Activated T-helper 2 cell treated with anti-CD3 and anti-CD28 coated beads, Interferon-gamma antibody, Interleukin-2, Interleukin-4, amounts not matched to agents 10 μg/mL and 5 μg/mL and 100 μg/mL, durations not matched to agents 14 hours and 24 hours and 36 hours (primary cell): ENCODE data around the gene FAM83F. TPM values are rescaled to one million over a fixed set of nuclear protein-coding genes. Genes with fewer than 3 reads are reported as not detected.
"Not testable (repeated sequence)": the region's sequence is repeated elsewhere in the genome, so short reads cannot be mapped to it uniquely, and the experiment has no call there.

Experiments
- DNase-seq: peaks from one replicate; pipeline ENCODE4 v3.0.0; 2021; ENCODE audit warnings: low spot score
- H3K27ac Mint-ChIP-seq: one replicate; pipeline ENCODE4 v1.8.0; 2021; ENCODE audit warnings: mixed read lengths
- H3K27me3 Mint-ChIP-seq: one replicate; pipeline ENCODE4 v1.8.0; 2021; ENCODE audit warnings: low read depth, mixed read lengths
- H3K36me3 Mint-ChIP-seq: one replicate; pipeline ENCODE4 v1.8.0; 2021; ENCODE audit warnings: low read depth, mixed read lengths
- H3K4me1 Mint-ChIP-seq: one replicate; pipeline ENCODE4 v1.8.0; 2021; ENCODE audit warnings: low read depth, mixed read lengths
- H3K4me3 Mint-ChIP-seq: one replicate; pipeline ENCODE4 v1.8.0; 2021; ENCODE audit warnings: low read depth, mild to moderate bottlenecking, moderate library complexity, mixed read lengths
- H3K9me3 Mint-ChIP-seq: one replicate; pipeline ENCODE4 v1.8.0; 2021; ENCODE audit warnings: mixed read lengths
- intact Hi-C: fragments of 100-400 bp; cut with micrococcal nuclease; formaldehyde crosslinking; loops from one replicate; pipeline ENCODE4 v1.15.1; 2023
- total RNA-seq: library from RNA; stranded (reverse); gene quantifications from 2 replicates; pipeline ENCODE4 v1.2.3, GENCODE V29; 2022

Gene FAM83F
- 0.07 and 0.11 TPM in 2 replicates for total RNA-seq

DNA sequence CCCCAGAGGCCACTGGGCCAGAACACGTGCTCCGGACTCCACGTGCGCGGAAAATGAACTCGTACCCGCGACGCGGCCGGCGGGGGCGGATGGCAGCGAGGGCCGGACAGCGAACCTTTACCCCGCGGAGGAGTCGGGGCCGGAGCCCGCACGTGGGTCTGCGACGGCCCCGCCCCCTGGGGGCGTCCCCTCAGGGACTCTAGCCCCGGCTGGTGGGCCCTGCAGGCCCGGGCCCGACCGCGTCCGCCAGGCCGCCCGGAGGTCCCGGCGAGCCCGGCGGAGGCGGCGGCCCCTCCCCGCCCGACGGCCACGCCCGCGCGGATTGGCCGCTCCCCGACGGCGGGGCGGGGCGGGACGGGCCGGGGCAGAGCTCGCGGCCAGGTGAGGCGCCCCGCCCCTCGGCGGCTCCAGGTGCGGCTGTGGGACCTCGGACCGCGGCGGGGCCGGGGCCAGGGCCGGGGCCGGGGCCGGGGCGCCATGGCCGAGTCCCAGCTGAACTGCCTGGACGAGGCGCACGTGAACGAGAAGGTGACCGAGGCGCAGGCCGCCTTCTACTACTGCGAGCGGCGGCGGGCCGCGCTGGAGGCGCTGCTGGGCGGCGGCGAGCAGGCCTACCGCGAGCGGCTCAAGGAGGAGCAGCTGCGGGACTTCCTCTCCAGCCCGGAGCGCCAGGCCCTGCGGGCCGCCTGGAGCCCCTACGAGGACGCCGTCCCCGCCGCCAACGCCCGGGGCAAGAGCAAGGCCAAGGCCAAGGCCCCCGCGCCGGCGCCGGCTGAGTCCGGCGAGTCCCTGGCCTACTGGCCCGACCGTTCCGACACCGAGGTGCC, at the start of gene FAM83F:
Gene FAM83F (plus strand): TSS at position 389 of the 827 bp plus-strand sequence. CDS start 89 bp downstream, at position 478.
- no peak for DNase-seq
- Mint-ChIP-seq H3K36me3 (no peaks in the 10 kb centered on the region), H3K27me3 (peaks cover 51% of the 10 kb centered on the region), H3K4me1 (peaks cover 7% of the 10 kb centered on the region), H3K4me3 (peak within 1 kb of the TSS; percentile 60), H3K27ac (peak within 1 kb of the TSS; percentile 39), H3K9me3 (no peaks in the 10 kb centered on the region)
- intact Hi-C loops: no loop called here

DNA sequence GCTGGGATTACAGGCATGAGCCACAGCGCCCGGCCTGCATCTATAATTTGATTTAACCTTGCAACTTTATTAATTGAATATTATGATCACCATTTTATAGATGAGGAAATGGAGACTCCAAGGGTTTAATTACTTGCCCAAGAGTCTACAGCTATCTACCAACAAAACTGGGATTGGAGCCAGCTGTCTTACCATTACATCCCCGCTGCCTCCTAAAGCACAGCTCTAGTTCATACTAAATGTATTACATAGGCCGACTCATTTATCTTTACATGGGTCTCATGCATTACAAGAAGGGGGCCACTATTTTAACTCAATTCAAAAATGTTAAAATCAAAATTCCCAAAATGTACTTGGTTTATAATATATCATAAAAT, 48.6 kb upstream of the FAM83F start:
- H3K27ac Mint-ChIP-seq: no peak overlapping the region
- peaks cover 66% of the 10 kb centered on the region for H3K36me3 Mint-ChIP-seq
- no peaks in the 10 kb centered on the region for H3K9me3 Mint-ChIP-seq
- H3K4me3 Mint-ChIP-seq: no peak overlapping the region
- intact Hi-C loops: no loop called here
- peaks cover 84% of the 10 kb centered on the region for H3K4me1 Mint-ChIP-seq
- no peak for DNase-seq
- H3K27me3 Mint-ChIP-seq: no peaks in the 10 kb centered on the region

DNA sequence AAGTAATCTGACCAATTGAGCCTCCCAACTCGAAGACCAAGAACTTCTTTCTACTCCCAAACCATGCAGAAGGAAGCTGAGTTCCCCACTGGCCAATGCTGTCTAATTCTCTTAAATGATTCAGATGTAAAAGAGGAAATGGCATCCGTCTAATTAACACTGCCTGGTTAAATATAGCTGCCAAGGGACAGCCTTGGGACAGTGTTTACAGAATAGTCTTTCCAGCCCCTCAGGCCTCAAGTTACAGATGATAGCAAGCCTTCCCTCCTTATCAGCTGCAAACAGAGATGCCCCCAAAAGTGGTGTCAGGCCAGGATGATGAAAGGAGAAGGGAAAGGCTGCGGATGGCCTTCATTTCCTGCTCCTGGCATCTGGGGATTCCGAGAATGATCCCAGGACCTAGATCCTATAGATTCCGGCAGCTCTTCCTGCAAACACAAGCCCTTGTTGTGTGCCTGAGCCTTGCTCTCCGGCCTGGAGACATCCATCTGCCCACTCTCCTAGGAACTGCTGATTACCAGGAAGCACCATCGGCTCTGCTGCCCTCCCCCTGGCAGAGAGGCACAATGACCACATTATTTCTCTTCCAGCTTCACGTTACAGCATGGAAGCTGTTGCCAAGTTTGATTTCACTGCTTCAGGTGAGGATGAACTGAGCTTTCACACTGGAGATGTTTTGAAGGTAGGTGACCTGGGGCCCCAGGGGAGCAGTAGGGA, 48.1 kb upstream of the FAM83F start:
- intact Hi-C loops: no loop called here
- no peak for DNase-seq
- H3K9me3 Mint-ChIP-seq: no peaks in the 10 kb centered on the region
- H3K4me1 Mint-ChIP-seq: peaks cover 84% of the 10 kb centered on the region
- peaks cover 69% of the 10 kb centered on the region for H3K36me3 Mint-ChIP-seq
- no peaks in the 10 kb centered on the region for H3K27me3 Mint-ChIP-seq
- no peak overlapping the region for H3K27ac Mint-ChIP-seq
- H3K4me3 Mint-ChIP-seq: no peak overlapping the region

DNA sequence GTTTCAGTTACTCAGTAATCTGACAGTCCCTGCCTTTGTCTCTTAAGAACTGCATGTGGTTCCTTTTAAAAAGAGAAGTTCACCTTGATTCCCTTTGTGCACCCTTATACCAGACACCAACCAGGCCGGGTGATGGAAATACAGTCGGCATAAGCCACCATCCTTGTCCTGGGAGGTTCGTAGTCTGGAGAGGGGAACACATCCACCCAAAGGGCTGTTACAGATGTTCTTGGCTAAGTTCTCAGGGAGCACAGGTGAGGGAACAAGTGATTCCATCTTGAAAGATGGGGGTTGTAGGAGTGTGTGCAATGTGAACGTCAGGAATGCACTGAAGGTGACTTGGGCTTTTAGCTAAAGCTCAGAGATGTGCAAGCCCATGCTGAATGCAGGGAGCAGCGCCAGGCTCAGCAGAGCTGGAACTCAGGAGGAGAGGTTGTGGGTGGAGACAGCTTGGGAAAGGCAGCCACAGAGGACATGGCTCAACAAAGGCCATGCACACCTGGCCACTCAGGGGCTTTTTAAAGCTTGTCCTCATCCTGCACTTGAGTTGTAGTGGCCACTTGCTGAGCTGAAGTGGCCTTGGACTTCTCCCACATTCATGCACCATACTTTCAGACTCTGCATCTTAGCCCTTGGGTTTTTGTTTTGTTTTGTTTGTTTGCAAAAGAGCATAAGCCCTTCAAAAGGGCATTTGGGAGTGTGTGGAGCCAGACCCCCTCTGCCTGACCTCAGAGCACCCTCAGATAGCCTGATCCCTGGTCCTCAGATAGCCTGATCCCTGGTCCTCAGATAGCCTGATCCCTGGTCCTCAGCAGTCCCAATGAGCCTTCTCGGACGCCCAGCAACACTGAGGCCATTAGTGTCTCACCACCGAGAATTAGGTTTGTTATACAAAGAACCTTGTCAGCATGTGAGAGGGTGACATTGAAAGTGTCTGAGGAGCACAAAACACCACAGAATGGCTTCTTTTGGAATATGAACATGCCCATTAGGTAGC, 47.2 kb upstream of the FAM83F start:
- H3K4me3 Mint-ChIP-seq: no peak overlapping the region
- DNase-seq: no peak
- H3K4me1 Mint-ChIP-seq: peaks cover 82% of the 10 kb centered on the region
- no peaks in the 10 kb centered on the region for H3K27me3 Mint-ChIP-seq
- peaks cover 73% of the 10 kb centered on the region for H3K36me3 Mint-ChIP-seq
- no peaks in the 10 kb centered on the region for H3K9me3 Mint-ChIP-seq
- no peak overlapping the region for H3K27ac Mint-ChIP-seq
- intact Hi-C loops: no loop called here

DNA sequence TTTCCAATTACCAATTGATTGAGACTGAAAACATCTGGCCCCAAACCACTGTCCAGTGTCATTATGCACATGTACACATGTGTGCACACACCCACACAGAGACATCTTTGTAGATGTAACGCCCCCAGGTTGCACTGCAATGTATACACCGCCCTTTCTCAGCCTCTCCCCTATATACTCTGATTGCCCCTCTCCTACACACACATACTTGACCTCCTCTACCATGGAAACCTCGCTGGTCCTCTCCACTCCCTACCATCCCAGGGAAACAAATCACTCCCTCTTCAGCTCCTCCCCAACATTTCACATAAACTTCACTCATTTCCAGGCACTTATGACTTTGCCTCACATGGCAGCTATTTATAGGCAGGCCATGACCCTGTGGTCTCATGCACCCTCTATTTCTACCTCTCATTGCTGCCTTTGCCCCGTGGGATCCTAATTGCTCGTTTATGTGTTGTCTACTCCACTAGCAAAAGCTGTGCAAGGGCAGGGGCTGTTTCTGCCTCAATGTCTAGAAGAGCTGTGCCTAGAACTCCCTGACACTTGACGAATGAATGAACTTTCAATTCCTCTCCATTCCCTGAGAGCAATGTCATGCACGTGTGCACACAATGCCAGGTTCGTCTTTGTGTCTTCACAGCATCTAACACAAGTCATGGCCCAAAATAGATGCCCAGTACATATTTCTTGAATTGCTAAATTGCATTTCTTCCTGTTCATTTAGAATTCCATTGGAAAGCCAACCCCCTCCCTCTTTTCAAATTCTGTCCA, 44.6 kb upstream of the FAM83F start:
- H3K36me3 Mint-ChIP-seq: peaks cover 74% of the 10 kb centered on the region
- H3K27ac Mint-ChIP-seq: peak overlapping the region; percentile 10
- H3K9me3 Mint-ChIP-seq: no peaks in the 10 kb centered on the region
- intact Hi-C loops: loop anchor here (2.0 to 5.0 kb wide), 2 partner anchors 13 to 203 kb away; no protein-coding TSS in a partner anchor
- H3K27me3 Mint-ChIP-seq: no peaks in the 10 kb centered on the region
- no peak overlapping the region for H3K4me3 Mint-ChIP-seq
- DNase-seq: no peak
- peaks cover 82% of the 10 kb centered on the region for H3K4me1 Mint-ChIP-seq

DNA sequence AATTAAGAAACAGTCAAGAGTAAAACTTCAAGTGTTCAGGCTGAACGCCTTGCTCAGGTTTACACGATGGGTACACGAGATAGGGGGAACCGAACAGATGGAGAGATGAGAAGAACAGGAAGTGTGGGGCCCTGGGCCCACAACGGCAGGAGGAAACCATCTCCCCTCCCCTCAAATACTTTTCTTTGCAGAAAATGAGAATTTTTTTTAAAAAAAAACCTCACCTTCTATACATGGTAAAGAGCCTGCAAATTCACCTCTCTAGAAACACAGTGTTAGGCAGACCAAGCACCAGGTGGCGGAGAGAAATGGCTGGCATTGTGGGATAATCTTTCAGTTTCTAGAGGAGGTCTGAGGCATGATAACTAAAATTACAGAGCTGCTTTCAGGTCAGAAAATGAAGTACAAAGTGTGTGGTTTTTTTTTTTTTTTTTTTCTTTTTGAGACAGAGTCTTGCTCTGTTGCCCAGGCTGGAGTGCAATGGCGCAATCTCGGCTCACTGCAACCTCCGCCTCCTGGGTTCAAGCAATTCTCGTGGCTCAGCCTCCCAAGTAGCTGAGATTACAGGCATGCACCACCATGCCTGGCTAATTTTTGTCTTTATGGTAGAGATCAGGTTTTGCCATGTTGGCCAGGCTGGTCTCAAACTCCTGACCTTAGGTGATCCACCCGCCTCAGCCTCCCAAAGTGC, 43.0 kb upstream of the FAM83F start:
- peaks cover 81% of the 10 kb centered on the region for H3K36me3 Mint-ChIP-seq
- peaks cover 78% of the 10 kb centered on the region for H3K4me1 Mint-ChIP-seq
- H3K27me3 Mint-ChIP-seq, H3K9me3 Mint-ChIP-seq: not testable (repeated sequence)
- DNase-seq: peak; percentile 34
- peak overlapping the region; percentile 58 for H3K4me3 Mint-ChIP-seq
- peak overlapping the region; percentile 81 for H3K27ac Mint-ChIP-seq
- intact Hi-C loops: loop anchor here (1.0 to 5.0 kb wide), 3 partner anchors 10 to 204 kb away; no protein-coding TSS in a partner anchor

DNA sequence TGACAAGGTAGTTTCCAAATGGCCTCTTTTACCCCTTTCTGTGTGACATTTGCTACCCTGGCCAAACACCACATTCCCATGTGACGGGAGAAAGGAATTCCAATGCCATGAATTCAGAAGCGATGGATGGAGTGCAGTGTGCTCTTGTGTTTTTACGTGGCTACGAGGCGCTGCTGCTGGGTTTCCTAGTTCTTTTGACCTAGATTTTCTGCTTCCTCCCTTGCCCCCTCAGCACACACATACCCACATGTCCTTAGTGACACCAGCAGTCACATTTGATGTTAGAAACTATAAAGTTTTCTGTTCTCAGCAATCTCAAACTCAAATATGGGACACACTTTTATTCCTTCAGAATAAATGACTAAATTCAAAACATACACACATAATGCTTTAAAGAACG, 42.4 kb upstream of the FAM83F start:
- no peak for DNase-seq
- Mint-ChIP-seq H3K4me1 (peaks cover 78% of the 10 kb centered on the region), H3K27me3 (no peaks in the 10 kb centered on the region), H3K36me3 (peaks cover 81% of the 10 kb centered on the region), H3K4me3 (no peak overlapping the region), H3K9me3 (no peaks in the 10 kb centered on the region), H3K27ac (peak overlapping the region; percentile 70)
- intact Hi-C loops: loop anchor here (5.0 kb wide), 1 partner anchor 205 kb away; no protein-coding TSS in a partner anchor

DNA sequence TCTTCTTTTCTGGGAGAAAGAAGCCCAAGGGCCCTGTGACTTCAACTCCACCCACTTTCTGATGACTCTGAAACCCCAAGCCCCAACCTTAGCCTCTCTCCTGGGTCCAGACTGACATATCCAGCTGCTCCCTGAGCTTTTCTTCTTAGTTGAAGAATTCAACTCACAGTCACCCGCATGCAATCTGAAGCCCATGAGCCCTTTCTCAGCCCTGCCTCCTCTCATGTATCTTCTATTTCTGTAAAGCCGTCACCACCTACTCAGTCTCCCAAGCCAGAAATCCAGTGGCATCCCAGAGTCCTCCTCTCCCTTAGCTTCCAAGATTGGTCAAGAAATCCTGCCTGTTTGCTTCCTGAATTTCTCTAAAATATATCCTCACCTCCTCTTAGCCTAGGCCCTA, 41.7 kb upstream of the FAM83F start:
- DNase-seq: no peak
- peaks cover 82% of the 10 kb centered on the region for H3K4me1 Mint-ChIP-seq
- intact Hi-C loops: loop anchor here (5.0 kb wide), 1 partner anchor 206 kb away; no protein-coding TSS in a partner anchor
- H3K9me3 Mint-ChIP-seq: no peaks in the 10 kb centered on the region
- H3K36me3 Mint-ChIP-seq: peaks cover 85% of the 10 kb centered on the region
- H3K27ac Mint-ChIP-seq: peak overlapping the region; percentile 56
- H3K27me3 Mint-ChIP-seq: no peaks in the 10 kb centered on the region
- no peak overlapping the region for H3K4me3 Mint-ChIP-seq

DNA sequence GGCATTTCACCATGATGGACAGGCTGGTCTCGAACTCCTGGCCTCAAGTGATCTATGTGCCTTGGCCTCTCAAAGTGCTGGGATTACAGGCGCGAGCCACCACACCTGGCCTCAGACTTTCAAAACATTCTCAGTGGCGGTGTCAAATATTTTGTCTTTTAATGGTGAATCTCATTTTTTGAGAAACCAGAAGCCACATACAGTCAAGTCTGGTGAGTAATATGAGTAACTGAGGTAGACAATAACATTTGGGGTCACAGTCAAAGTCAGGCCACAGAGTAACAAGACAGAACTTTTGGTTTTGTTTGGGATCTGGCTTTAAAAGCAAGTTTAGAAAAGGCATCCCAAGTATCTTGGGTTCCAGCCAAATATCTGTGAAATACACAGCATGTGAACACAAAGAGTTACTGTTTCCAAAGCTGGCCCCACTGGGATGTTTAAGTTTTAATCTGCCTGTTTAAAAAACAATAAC, 40.1 kb upstream of the FAM83F start:
- Mint-ChIP-seq H3K4me1 (peaks cover 84% of the 10 kb centered on the region), H3K36me3 (peaks cover 86% of the 10 kb centered on the region), H3K27ac (no peak overlapping the region), H3K9me3 (no peaks in the 10 kb centered on the region), H3K4me3 (no peak overlapping the region), H3K27me3 (no peaks in the 10 kb centered on the region)
- intact Hi-C loops: loop anchor here (5.0 kb wide), 1 partner anchor 207 kb away; no protein-coding TSS in a partner anchor
- DNase-seq: no peak

DNA sequence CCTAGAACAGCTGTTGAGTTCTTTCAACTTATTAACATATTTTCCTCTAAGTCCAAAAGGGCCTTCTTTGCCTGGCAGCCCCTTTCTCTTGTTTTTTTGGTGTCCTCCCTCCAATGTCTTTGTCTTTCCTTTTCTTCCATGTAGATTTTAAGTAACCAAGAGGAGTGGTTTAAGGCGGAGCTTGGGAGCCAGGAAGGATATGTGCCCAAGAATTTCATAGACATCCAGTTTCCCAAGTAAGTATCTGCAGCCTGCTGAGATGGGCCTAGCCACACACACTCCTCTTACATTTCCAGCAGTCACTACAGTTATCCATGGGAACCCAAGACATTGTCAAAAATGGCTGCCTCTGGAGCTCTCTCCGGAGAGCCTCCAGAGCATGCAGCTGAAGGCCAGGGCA, 39.1 kb upstream of the FAM83F start:
- Mint-ChIP-seq H3K4me3 (no peak overlapping the region), H3K4me1 (peaks cover 84% of the 10 kb centered on the region), H3K36me3 (peaks cover 86% of the 10 kb centered on the region), H3K9me3 (no peaks in the 10 kb centered on the region), H3K27me3 (no peaks in the 10 kb centered on the region), H3K27ac (no peak overlapping the region)
- no peak for DNase-seq
- intact Hi-C loops: no loop called here

DNA sequence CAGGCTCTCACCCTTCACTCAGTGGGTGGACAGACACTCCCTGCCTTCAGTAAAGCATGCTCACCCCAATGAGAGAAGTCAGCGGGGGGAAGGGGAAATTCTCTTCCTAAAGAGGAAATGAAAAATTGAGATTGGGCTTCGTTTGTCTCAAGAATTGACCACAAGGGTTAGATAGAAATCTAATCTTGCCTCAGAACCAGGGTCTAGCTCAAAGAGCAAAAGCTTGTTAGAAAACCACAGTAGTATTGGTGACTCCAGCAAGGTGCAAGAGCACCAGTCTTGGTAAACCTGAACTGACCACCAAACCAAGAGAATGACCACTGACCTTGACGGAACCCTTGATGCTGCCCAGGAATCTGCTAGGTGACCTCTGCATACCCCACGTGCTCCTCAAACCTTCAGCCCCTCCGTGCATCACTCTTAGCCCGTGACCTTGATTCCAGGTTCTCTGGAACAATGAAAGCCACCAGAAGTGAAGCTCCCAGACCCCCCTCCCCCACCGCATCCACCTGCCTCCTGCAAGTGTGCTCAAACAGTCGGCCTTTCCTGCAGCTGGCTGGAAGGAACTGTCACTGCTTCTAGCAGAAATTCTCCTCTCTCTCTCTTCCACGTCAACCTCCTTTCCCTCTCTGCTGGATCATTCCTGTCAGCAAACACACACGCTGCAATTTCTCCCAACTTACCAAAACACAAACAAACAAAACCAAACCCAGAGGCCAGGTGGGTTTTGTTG, 37.7 kb upstream of the FAM83F start:
- no peak overlapping the region for H3K4me3 Mint-ChIP-seq
- H3K27me3 Mint-ChIP-seq: no peaks in the 10 kb centered on the region
- no peak overlapping the region for H3K27ac Mint-ChIP-seq
- peaks cover 83% of the 10 kb centered on the region for H3K4me1 Mint-ChIP-seq
- intact Hi-C loops: no loop called here
- H3K9me3 Mint-ChIP-seq: no peaks in the 10 kb centered on the region
- H3K36me3 Mint-ChIP-seq: peaks cover 86% of the 10 kb centered on the region
- no peak for DNase-seq
